HG02973 (cell line): ENCODE data around the gene C18orf63.
"Not testable (repeated sequence)": the region's sequence is repeated elsewhere in the genome, so short reads cannot be mapped to it uniquely, and the experiment has no call there.

ENCODE experiments used
- ATAC-seq: cut with Tn5 transposase; IDR thresholded peaks from one replicate; pipeline ENCODE4 v1.9.1; 2021; ENCODE audit warnings: moderate library complexity; ENCODE audit not compliant: unreplicated experiment

C18orf63 gene

GRCh38 chr18:74315464-74316256 lies at the start of gene C18orf63:
C18orf63 (plus strand) TSS chr18:74315839; CDS start chr18:74317866, 2,027 bp downstream.
- ATAC-seq, result no peak

- no peak for ATAC-seq
Observed at GRCh38 chr18:74266161-74266560, 49.5 kb upstream of the C18orf63 start.

- no peak for ATAC-seq
Observed at GRCh38 chr18:74268175-74268574, 47.5 kb upstream of the C18orf63 start.

GRCh38 chr18:74268933-74269620 lies 46.6 kb upstream of the C18orf63 start:
- no peak for ATAC-seq

- no peak for ATAC-seq
Observed at GRCh38 chr18:74271635-74272034, 44.0 kb upstream of the C18orf63 start.

- no peak for ATAC-seq
Observed at GRCh38 chr18:74273394-74273793, 42.2 kb upstream of the C18orf63 start.

GRCh38 chr18:74274700-74275099 lies 40.9 kb upstream of the C18orf63 start:
- no peak for ATAC-seq

- ATAC-seq, result no peak
Observed at GRCh38 chr18:74275736-74276135, 39.9 kb upstream of the C18orf63 start.

- no peak for ATAC-seq
Observed at GRCh38 chr18:74276609-74277008, 39.0 kb upstream of the C18orf63 start.

- no peak for ATAC-seq
Observed at GRCh38 chr18:74277296-74277695, 38.3 kb upstream of the C18orf63 start.

GRCh38 chr18:74278058-74278457 lies 37.6 kb upstream of the C18orf63 start:
- ATAC-seq, result no peak

- no peak for ATAC-seq
Observed at GRCh38 chr18:74278983-74279382, 36.7 kb upstream of the C18orf63 start.

- no peak for ATAC-seq
Observed at GRCh38 chr18:74281011-74281979, 34.3 kb upstream of the C18orf63 start.

GRCh38 chr18:74281980-74282754 lies 33.5 kb upstream of the C18orf63 start:
- ATAC-seq, result no peak

GRCh38 chr18:74282755-74283554 lies 32.7 kb upstream of the C18orf63 start:
- ATAC-seq, result no peak

- ATAC-seq, result no peak
Observed at GRCh38 chr18:74283646-74284045, 32.0 kb upstream of the C18orf63 start.

- no peak for ATAC-seq
Observed at GRCh38 chr18:74284191-74284979, 31.3 kb upstream of the C18orf63 start.

GRCh38 chr18:74284980-74285355 lies 30.7 kb upstream of the C18orf63 start:
- no peak for ATAC-seq

GRCh38 chr18:74285583-74285982 lies 30.1 kb upstream of the C18orf63 start:
- not testable (repeated sequence) for ATAC-seq
